Measurements from ENCODE around the gene PIK3C2G.

DNA sequence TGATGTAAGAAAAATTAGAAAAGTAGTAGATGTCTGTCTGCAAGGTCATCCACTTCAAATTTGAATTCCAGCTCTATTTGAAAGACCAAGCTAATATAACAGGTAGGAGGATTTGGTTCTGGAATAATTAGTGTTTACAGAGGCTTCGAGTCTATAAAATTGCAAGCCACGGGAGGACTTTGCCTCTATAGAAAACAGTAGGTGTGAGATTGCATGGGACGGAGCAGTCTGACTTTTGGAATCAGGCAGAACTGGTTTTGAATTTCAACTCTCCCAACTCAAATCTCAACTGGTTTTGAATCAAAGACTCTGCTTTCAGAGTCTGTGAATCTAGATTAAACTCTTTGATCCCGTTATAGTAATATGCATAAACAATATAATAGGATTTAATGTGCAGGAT, 82.4 kb downstream of the PIK3C2G start:
- TF ChIP-seq, protein P1, sequence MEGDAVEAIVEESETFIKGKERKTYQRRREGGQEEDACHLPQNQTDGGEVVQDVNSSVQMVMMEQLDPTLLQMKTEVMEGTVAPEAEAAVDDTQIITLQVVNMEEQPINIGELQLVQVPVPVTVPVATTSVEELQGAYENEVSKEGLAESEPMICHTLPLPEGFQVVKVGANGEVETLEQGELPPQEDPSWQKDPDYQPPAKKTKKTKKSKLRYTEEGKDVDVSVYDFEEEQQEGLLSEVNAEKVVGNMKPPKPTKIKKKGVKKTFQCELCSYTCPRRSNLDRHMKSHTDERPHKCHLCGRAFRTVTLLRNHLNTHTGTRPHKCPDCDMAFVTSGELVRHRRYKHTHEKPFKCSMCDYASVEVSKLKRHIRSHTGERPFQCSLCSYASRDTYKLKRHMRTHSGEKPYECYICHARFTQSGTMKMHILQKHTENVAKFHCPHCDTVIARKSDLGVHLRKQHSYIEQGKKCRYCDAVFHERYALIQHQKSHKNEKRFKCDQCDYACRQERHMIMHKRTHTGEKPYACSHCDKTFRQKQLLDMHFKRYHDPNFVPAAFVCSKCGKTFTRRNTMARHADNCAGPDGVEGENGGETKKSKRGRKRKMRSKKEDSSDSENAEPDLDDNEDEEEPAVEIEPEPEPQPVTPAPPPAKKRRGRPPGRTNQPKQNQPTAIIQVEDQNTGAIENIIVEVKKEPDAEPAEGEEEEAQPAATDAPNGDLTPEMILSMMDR (conservative IDR thresholded peaks at IDR 0.05; ENCODE audit: low read depth, low read length), result no peak
- TF ChIP-seq EZH2phosphoT487 (IDR thresholded peaks at IDR 0.05; ENCODE audit: borderline replicate concordance, low read length) (no peak), EZH2 (IDR thresholded peaks at IDR 0.05; ENCODE audit: low read length, unreplicated experiment) (no peak)

Measured in PC-3 (cell line).